Mammary epithelial cell (primary cell): ENCODE data around the gene CCDC78.

ENCODE experiments used
- EZH2 ChIP-seq: IDR thresholded peaks from 2 replicates; pipeline ENCODE4 v1.6.1; 2012; ENCODE audit warnings: low read length, inconsistent platforms, borderline replicate concordance
- TF ChIP-seq, protein P1 (sequence below), 2 donors: IDR thresholded peaks in 1 of 2; conservative IDR thresholded peaks in 1 of 2; 2 replicates each; pipeline ENCODE4 v1.5.1; 2011 to 2012; ENCODE audit warnings: inconsistent platforms in 2 of 2, low read length in 2 of 2, mild to moderate bottlenecking in 2 of 2, control low read depth in 1 of 2, low read depth in 1 of 2; ENCODE audit not compliant: insufficient read depth in 1 of 2; ENCODE audit errors: extremely low read depth in 1 of 2

DNA sequence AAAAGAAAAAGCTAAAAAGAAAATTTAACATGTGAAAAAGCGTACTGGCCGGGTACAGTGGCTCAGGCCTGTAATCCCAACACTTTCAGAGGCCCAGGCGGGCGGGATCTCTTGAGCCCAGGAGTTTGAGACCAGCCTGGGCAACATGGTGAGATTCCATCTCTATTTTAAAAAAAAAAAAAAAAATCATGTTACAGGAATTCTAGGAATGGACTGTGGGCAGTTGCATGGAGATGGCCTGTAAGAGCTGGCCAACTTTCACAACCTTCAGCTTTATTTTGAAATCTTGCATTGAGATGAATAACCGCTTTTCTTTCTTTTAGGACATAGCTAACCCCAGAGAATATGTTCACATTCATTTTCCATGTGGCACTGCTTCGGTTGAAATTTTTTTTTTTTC, 22.8 kb upstream of the CCDC78 start:
- TF ChIP-seq, protein P1, sequence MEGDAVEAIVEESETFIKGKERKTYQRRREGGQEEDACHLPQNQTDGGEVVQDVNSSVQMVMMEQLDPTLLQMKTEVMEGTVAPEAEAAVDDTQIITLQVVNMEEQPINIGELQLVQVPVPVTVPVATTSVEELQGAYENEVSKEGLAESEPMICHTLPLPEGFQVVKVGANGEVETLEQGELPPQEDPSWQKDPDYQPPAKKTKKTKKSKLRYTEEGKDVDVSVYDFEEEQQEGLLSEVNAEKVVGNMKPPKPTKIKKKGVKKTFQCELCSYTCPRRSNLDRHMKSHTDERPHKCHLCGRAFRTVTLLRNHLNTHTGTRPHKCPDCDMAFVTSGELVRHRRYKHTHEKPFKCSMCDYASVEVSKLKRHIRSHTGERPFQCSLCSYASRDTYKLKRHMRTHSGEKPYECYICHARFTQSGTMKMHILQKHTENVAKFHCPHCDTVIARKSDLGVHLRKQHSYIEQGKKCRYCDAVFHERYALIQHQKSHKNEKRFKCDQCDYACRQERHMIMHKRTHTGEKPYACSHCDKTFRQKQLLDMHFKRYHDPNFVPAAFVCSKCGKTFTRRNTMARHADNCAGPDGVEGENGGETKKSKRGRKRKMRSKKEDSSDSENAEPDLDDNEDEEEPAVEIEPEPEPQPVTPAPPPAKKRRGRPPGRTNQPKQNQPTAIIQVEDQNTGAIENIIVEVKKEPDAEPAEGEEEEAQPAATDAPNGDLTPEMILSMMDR (conservative IDR thresholded peaks at IDR 0.05 in 1 of 2, IDR thresholded peaks at IDR 0.05 in 1 of 2; ENCODE audit: extremely low read depth in 1 of 2, insufficient read depth in 1 of 2, low read depth in 1 of 2, low read length in 2 of 2) = no peak
- no peak for TF ChIP-seq EZH2
